Measurements from ENCODE around the gene SLC25A36.

DNA sequence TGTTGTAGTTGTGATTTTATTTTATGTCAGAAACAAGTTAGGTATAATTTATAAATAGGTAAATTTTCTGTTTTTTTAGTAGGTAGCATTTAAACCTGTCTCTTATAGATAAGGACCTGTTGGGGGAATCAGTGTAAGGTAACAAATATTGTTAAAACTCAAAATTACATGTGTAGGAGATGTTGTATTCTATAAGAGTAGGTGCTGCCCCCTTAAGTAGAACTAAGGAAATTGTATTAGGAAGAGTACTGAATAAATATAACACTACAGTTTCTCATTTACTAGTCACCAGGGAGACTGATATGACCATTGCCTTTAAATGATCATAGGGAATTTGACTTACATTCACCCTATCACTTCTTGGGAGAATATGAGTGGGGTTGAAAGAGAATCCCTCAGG lies 31.2 kb downstream of the SLC25A36 start:
- TF ChIP-seq, protein P1, sequence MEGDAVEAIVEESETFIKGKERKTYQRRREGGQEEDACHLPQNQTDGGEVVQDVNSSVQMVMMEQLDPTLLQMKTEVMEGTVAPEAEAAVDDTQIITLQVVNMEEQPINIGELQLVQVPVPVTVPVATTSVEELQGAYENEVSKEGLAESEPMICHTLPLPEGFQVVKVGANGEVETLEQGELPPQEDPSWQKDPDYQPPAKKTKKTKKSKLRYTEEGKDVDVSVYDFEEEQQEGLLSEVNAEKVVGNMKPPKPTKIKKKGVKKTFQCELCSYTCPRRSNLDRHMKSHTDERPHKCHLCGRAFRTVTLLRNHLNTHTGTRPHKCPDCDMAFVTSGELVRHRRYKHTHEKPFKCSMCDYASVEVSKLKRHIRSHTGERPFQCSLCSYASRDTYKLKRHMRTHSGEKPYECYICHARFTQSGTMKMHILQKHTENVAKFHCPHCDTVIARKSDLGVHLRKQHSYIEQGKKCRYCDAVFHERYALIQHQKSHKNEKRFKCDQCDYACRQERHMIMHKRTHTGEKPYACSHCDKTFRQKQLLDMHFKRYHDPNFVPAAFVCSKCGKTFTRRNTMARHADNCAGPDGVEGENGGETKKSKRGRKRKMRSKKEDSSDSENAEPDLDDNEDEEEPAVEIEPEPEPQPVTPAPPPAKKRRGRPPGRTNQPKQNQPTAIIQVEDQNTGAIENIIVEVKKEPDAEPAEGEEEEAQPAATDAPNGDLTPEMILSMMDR (IDR thresholded peaks at IDR 0.05; ENCODE audit: insufficient read depth, low read length, poor library complexity, severe bottlenecking) = peak; percentile 34
- TF ChIP-seq EZH2phosphoT487 (conservative IDR thresholded peaks at IDR 0.05; ENCODE audit: low read length) = no peak
